Natural killer cell (primary cell): ENCODE measurements around the gene GRWD1. TPM values are rescaled to one million over a fixed set of nuclear protein-coding genes. Genes with fewer than 3 reads are reported as not detected.
A peak's percentile ranks its signal among the peaks of the same experiment; 100 is the strongest.

Experiments used
- ATAC-seq, 3 donors: fragments of 150-1000 bp in 2 of 3; fragments of 200-7000 bp in 1 of 3; cut with Tn5 transposase; 1 replicate in 1 of 3; 2 replicates in 2 of 3; pipeline ENCODE4 v1.10.0; 2021; ENCODE audit warnings: mild to moderate bottlenecking in 2 of 3, moderate library complexity in 2 of 3
- DNase-seq, 2 donors: peaks; one replicate each; pipeline versions ENCODE4 v3.0.0 to v3.0.0-alpha.2; 2013 to 2021; ENCODE audit warnings: mixed read lengths in 1 of 2
- H3K27ac ChIP-seq: one replicate; pipeline ENCODE4 v1.5.1; 2013; ENCODE audit warnings: mild to moderate bottlenecking, low read length
- H3K27me3 ChIP-seq: one replicate; pipeline ENCODE4 v1.6.1; 2013; ENCODE audit warnings: low read length; ENCODE audit not compliant: control insufficient read depth, insufficient read depth
- H3K36me3 ChIP-seq: one replicate; pipeline ENCODE4 v1.6.1; 2013; ENCODE audit warnings: low read length; ENCODE audit not compliant: control insufficient read depth, insufficient read depth
- H3K4me1 ChIP-seq: one replicate; pipeline ENCODE4 v1.6.1; 2013; ENCODE audit warnings: low read length; ENCODE audit not compliant: control insufficient read depth, insufficient read depth
- H3K4me3 ChIP-seq: one replicate; pipeline ENCODE4 v1.5.1; 2013; ENCODE audit warnings: low read length
- H3K9me3 ChIP-seq: one replicate; pipeline ENCODE4 v1.6.1; 2013; ENCODE audit warnings: low read length; ENCODE audit not compliant: control insufficient read depth, insufficient read depth
- H3K27ac Mint-ChIP-seq, 2 donors: one replicate each; pipeline ENCODE4 v1.8.0; 2022; ENCODE audit warnings: mild to moderate bottlenecking in 2 of 2, mixed read lengths in 2 of 2, moderate library complexity in 1 of 2
- H3K27me3 Mint-ChIP-seq, 2 donors: one replicate each; pipeline ENCODE4 v1.8.0; 2022; ENCODE audit warnings: low read depth in 2 of 2, mixed read lengths in 2 of 2
- H3K36me3 Mint-ChIP-seq: one replicate; pipeline ENCODE4 v1.8.0; 2022; ENCODE audit warnings: mixed read lengths
- H3K4me1 Mint-ChIP-seq, 2 donors: one replicate each; pipeline ENCODE4 v1.8.0; 2022; ENCODE audit warnings: mixed read lengths in 2 of 2
- H3K4me3 Mint-ChIP-seq: one replicate; pipeline ENCODE4 v1.8.0; 2022; ENCODE audit warnings: mild to moderate bottlenecking, moderate library complexity, mixed read lengths
- H3K9me3 Mint-ChIP-seq, 2 donors: one replicate each; pipeline ENCODE4 v1.8.0; 2022; ENCODE audit warnings: mixed read lengths in 2 of 2
- WGBS: methylation state at CpG from one replicate; pipeline ENCODE4 v1.1.7; 2013; ENCODE audit warnings: missing lambda C conversion rate; ENCODE audit not compliant: insufficient coverage; 5-methylcytosine and 5-hydroxymethylcytosine counted together
- intact Hi-C: fragments of 100-400 bp; cut with micrococcal nuclease; formaldehyde crosslinking; loops from one replicate; pipeline ENCODE4 v1.14.2; 2022
- total RNA-seq, 4 donors: library from RNA; stranded (reverse); fragments of 120-200 nt in 1 of 4; gene quantifications; one replicate each; pipeline versions ENCODE4 v1.2.3 to v1.2.4, GENCODE V29; 2013 to 2022
- TF ChIP-seq, protein P1 (sequence below): fragments of 200-600 bp; IDR thresholded peaks from one replicate; pipeline ENCODE4 v1.8.0; 2022; ENCODE audit warnings: antibody characterized with exemption

Gene GRWD1
- total RNA-seq, 3 donors from 2014 or later (not counting 1 experiment from before 2014, with no cell fraction given) = 14.2 to 29.0 (median 16.7) TPM

- intact Hi-C loops = no loop called here
- no peaks in the 10 kb centered on the region for H3K9me3 ChIP-seq
- H3K36me3 ChIP-seq = no peaks in the 10 kb centered on the region
- H3K36me3 Mint-ChIP-seq = no peaks in the 10 kb centered on the region
- peaks cover 0 to 3% of the 10 kb centered on the region in 2 donors for H3K9me3 Mint-ChIP-seq
- peaks cover 12 to 21% of the 10 kb centered on the region in 2 donors for H3K27me3 Mint-ChIP-seq
- H3K4me3 Mint-ChIP-seq = peak overlapping the region; percentile 6
- H3K4me1 ChIP-seq = peaks cover 48% of the 10 kb centered on the region
- ATAC-seq (peak in 2 of 3 donors; percentile 18 to 27), DNase-seq (peak; percentile 35 to 65)
- H3K4me3 ChIP-seq = no peak overlapping the region
- TF ChIP-seq, protein P1, sequence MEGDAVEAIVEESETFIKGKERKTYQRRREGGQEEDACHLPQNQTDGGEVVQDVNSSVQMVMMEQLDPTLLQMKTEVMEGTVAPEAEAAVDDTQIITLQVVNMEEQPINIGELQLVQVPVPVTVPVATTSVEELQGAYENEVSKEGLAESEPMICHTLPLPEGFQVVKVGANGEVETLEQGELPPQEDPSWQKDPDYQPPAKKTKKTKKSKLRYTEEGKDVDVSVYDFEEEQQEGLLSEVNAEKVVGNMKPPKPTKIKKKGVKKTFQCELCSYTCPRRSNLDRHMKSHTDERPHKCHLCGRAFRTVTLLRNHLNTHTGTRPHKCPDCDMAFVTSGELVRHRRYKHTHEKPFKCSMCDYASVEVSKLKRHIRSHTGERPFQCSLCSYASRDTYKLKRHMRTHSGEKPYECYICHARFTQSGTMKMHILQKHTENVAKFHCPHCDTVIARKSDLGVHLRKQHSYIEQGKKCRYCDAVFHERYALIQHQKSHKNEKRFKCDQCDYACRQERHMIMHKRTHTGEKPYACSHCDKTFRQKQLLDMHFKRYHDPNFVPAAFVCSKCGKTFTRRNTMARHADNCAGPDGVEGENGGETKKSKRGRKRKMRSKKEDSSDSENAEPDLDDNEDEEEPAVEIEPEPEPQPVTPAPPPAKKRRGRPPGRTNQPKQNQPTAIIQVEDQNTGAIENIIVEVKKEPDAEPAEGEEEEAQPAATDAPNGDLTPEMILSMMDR = no peak
- H3K4me1 Mint-ChIP-seq = peaks cover 48 to 56% of the 10 kb centered on the region in 2 donors
- 56% methylated on average over 14 of the region's 14 CpGs for WGBS
- peaks cover 18% of the 10 kb centered on the region for H3K27me3 ChIP-seq
- peak overlapping the region in 1 of 2 donors; percentile 21 for H3K27ac Mint-ChIP-seq
- H3K27ac ChIP-seq = no peak overlapping the region
Measured at GRCh38 chr19:48400018-48400742, 45.6 kb upstream of the GRWD1 start.

DNA sequence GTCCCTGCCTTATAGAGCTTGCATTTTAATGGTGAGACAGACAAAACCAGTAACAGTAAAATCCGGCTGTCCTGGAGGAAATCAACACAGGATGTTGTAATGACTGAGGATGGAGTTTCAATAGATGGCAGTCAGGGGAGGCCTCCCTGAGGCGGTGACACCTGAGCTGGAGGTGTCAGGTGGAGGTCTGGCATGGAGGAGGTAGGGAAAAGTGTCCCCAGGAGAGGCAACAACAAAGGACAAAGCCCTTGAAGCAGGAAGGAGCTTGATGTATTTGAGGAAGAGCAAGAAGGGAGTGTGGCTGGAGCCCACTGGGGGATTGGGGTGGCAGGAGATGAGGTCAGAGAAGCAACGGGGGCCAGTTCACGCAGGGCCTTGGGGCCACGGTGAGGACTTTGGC, 44.5 kb upstream of the GRWD1 start:
- H3K9me3 ChIP-seq = no peaks in the 10 kb centered on the region
- WGBS = 84% methylated on average over 5 of the region's 5 CpGs
- Mint-ChIP-seq H3K4me3 (peak overlapping the region; percentile 26), H3K27me3 (peaks cover 13 to 22% of the 10 kb centered on the region in 2 donors), H3K9me3 (peaks cover 0 to 3% of the 10 kb centered on the region in 2 donors), H3K27ac (peak overlapping the region in 1 of 2 donors; percentile 8), H3K4me1 (peaks cover 47 to 48% of the 10 kb centered on the region in 2 donors), H3K36me3 (no peaks in the 10 kb centered on the region)
- TF ChIP-seq, protein P1 = no peak
- peaks cover 7% of the 10 kb centered on the region for H3K27me3 ChIP-seq
- peaks cover 41% of the 10 kb centered on the region for H3K4me1 ChIP-seq
- no peak overlapping the region for H3K4me3 ChIP-seq
- H3K27ac ChIP-seq = no peak overlapping the region
- H3K36me3 ChIP-seq = no peaks in the 10 kb centered on the region
- DNase-seq (no peak), ATAC-seq (no peak)
- intact Hi-C loops = no loop called here

DNA sequence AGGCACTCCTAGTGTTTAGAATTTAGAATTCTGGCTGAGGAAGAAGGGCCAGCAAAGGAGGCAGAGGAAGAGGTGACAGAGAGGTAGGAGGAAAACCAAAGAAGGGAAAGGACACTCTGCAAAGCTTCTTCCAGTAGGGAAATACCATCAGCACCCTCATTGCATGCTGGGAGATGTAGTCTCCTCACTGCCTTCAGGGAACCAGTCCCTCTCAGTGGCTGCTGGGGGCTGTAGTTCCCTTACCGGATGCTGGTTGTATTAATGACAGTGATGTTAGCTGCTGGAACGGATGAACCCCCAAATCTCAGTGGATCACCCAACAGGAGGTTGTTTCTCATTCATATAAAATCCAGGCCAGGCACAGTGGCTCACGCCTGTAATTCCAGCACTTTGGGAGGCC, 42.2 kb upstream of the GRWD1 start:
- Histone ChIP-seq H3K4me3 (no peak overlapping the region), H3K4me1 (peaks cover 30% of the 10 kb centered on the region), H3K36me3 (no peaks in the 10 kb centered on the region), H3K27me3 (peaks cover 3% of the 10 kb centered on the region), H3K27ac (no peak overlapping the region), H3K9me3 (no peaks in the 10 kb centered on the region)
- Mint-ChIP-seq H3K4me1 (peaks cover 33 to 36% of the 10 kb centered on the region in 2 donors), H3K36me3 (no peaks in the 10 kb centered on the region), H3K27ac (peak overlapping the region in 1 of 2 donors; percentile 49), H3K27me3 (peaks cover 14 to 22% of the 10 kb centered on the region in 2 donors), H3K4me3 (peak overlapping the region; percentile 7), H3K9me3 (peaks cover 0 to 3% of the 10 kb centered on the region in 2 donors)
- TF ChIP-seq, protein P1 = no peak
- DNase-seq = peak in 1 of 2 donors; percentile 77
- WGBS = 37% methylated on average over 3 of the region's 3 CpGs
- intact Hi-C loops = loop anchor here (1.0 to 2.0 kb wide), 2 partner anchors 15 to 39 kb away; partner anchors contain the start of gene SYNGR4
- peak; percentile 75 to 81 (median 78) for ATAC-seq
